Progenitor cell of endocrine pancreas (in vitro differentiated cells): ENCODE measurements around the gene ADAM20. TPM values are rescaled to one million over a fixed set of nuclear protein-coding genes. Genes with fewer than 3 reads are reported as not detected.

Experiments used
- DNase-seq: peaks from one replicate; pipeline ENCODE4 v3.0.0; 2021; ENCODE audit warnings: low spot score; ENCODE audit not compliant: unreplicated experiment
- H3K27ac Mint-ChIP-seq: 2 replicates; pipeline ENCODE4 v1.8.0; 2021; ENCODE audit warnings: mild to moderate bottlenecking, moderate library complexity, mixed read lengths
- H3K27me3 Mint-ChIP-seq: 2 replicates; pipeline ENCODE4 v1.8.0; 2021; ENCODE audit warnings: mixed read lengths
- H3K36me3 Mint-ChIP-seq: 2 replicates; pipeline ENCODE4 v1.8.0; 2022; ENCODE audit warnings: mixed read lengths; ENCODE audit not compliant: insufficient read depth
- H3K4me1 Mint-ChIP-seq: 2 replicates; pipeline ENCODE4 v1.8.0; 2021; ENCODE audit warnings: low read depth, mixed read lengths
- H3K4me3 Mint-ChIP-seq: 2 replicates; pipeline ENCODE4 v1.8.0; 2021; ENCODE audit warnings: low read depth, mild to moderate bottlenecking, moderate library complexity, mixed read lengths
- H3K9me3 Mint-ChIP-seq: 2 replicates; pipeline ENCODE4 v1.8.0; 2021; ENCODE audit warnings: low read depth, mixed read lengths
- CTCF ChIP-seq: fragments of 200-600 bp; sonication (generic); IDR thresholded peaks from one replicate; pipeline ENCODE4 v1.5.0; 2021; ENCODE audit warnings: antibody characterized with exemption, mild to moderate bottlenecking; ENCODE audit not compliant: unreplicated experiment
- long read RNA-seq: library from polyadenylated mRNA; unstranded; transcript quantifications from one replicate; pipeline ENCODE4 v2.0.0, GENCODE V29; 2020
- total RNA-seq: library from RNA; stranded (reverse); gene quantifications from 2 replicates; pipeline ENCODE4 v1.2.1, GENCODE V29; 2021

ADAM20 gene
- 1.0 and 1.3 TPM in 2 replicates for total RNA-seq
- long read RNA-seq = 0 reads

- Mint-ChIP-seq H3K27me3 (no peaks in the 10 kb centered on the region), H3K4me1 (no peaks in the 10 kb centered on the region)
- no peak for TF ChIP-seq CTCF
Observed at GRCh38 chr14:70534904-70535303, at the start of gene ADAM20. Gene ADAM20 (minus strand): TSS chr14:70535004. CDS start chr14:70524757, 10,247 bp downstream.

DNA sequence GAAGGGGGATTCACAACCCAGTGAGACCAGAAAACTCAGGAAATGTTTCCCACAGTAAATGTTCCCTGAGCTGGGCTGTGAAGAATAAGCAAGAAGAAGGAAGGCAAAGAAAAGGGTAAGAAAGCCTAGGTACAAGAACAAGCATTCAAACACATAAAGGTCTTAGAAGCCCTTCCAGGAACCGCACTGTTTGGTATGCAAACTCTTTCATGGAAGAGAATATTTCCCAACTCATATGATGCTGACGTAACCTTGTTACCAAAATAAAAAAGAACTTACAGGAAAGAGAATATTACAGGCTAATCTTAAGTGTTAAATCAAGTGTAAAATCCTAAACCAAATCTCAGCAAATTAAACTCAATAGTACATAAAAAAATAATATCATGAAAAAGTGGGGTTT is 42.1 kb upstream of the ADAM20 start:
- no peaks in the 10 kb centered on the region for H3K27me3 Mint-ChIP-seq
- no peak for DNase-seq
- no peak for TF ChIP-seq CTCF
- H3K27ac Mint-ChIP-seq = peak overlapping the region; percentile 38
- H3K36me3 Mint-ChIP-seq = peaks cover 35% of the 10 kb centered on the region
- peaks cover 7% of the 10 kb centered on the region for H3K4me1 Mint-ChIP-seq
- H3K4me3 Mint-ChIP-seq = no peak overlapping the region
- peaks cover 3% of the 10 kb centered on the region for H3K9me3 Mint-ChIP-seq

More at GRCh38 chr14:70534904-70535303, at the start of gene ADAM20:
- Mint-ChIP-seq H3K4me3 (no peak within 1 kb of the TSS), H3K27ac (no peak within 1 kb of the TSS), H3K36me3 (peaks cover 44% of the 10 kb centered on the region), H3K9me3 (peaks cover 43% of the 10 kb centered on the region)
- no peak for DNase-seq

DNA sequence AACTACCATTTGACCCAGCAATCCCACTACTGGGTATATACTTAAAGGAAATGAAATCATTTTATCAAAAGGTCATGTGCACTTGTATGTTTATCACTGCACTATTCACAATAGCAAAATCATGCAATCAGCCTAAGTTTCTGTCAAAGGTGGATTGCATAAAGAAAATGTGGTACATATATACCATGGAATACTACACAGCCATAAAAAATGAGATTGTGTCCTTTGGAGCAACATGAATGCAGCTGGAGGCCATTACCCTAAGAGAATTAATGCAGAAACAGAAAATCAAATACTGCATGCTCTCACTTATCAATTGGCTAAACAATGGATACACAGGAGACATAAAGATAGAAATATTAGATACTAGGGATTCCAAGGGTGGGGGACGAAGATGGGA is 38.2 kb upstream of the ADAM20 start:
- peaks cover 7% of the 10 kb centered on the region for H3K4me1 Mint-ChIP-seq
- no peaks in the 10 kb centered on the region for H3K27me3 Mint-ChIP-seq
- peaks cover 34% of the 10 kb centered on the region for H3K36me3 Mint-ChIP-seq
- H3K4me3 Mint-ChIP-seq = no peak overlapping the region
- DNase-seq = no peak
- TF ChIP-seq CTCF = no peak
- no peak overlapping the region for H3K27ac Mint-ChIP-seq
- peaks cover 6% of the 10 kb centered on the region for H3K9me3 Mint-ChIP-seq

DNA sequence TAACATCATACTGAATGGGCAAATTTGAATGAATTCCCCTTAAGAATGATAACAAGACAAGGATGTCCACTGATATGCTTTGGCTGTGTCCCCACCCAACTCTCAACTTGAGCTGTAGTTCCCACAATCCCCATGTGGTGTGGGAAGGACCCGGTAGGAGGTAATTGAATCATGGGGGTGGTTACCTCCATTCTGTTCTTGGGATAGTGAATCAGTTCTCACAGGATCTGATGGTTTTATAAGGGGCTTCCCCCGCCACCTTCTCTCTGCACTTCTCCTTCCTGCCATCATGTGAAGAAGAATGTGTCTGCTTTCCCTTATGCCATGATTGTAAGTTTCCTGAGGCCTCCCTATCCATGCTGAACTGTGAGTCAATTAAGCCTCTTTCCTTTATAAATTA is 36.3 kb upstream of the ADAM20 start:
- Mint-ChIP-seq H3K36me3 (peaks cover 39% of the 10 kb centered on the region), H3K4me1 (peaks cover 8% of the 10 kb centered on the region), H3K9me3 (peaks cover 10% of the 10 kb centered on the region), H3K4me3 (no peak overlapping the region), H3K27ac (no peak overlapping the region), H3K27me3 (no peaks in the 10 kb centered on the region)
- DNase-seq = no peak
- TF ChIP-seq CTCF = no peak

DNA sequence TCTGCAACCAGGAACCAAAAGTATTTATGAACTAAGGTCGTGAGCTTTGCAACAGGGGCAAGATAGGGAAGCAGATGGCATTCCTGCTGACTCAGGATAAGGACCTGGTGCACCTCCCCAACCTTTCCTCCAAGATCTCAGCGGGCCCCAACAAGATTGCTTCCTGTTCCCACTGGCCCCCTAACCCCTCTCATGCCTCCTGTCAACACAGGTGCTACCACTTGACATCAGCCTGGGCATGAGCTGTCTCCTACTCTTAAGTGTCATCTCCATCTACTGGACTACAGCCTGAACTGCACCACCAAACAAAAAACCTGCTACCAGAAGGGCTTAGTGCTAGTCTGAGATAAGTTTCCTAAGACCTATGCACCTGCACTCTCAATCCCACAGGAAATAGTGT is 33.0 kb upstream of the ADAM20 start:
- H3K9me3 Mint-ChIP-seq = peaks cover 32% of the 10 kb centered on the region
- H3K36me3 Mint-ChIP-seq = peaks cover 58% of the 10 kb centered on the region
- no peak overlapping the region for H3K27ac Mint-ChIP-seq
- no peak overlapping the region for H3K4me3 Mint-ChIP-seq
- TF ChIP-seq CTCF = peak; percentile 51
- H3K27me3 Mint-ChIP-seq = no peaks in the 10 kb centered on the region
- no peak for DNase-seq
- peaks cover 1% of the 10 kb centered on the region for H3K4me1 Mint-ChIP-seq
